Gastrocnemius medialis (tissue), 4 donors: ENCODE results near the gene ANKRD49.

Source experiments
- CTCF ChIP-seq, 5 experiments: fragments of 450-650 bp in 3 of 5; fragments of 200-600 bp in 2 of 5; sonication (generic) in 2 of 5; IDR thresholded peaks in 4 of 5; conservative IDR thresholded peaks in 1 of 5; 1 replicate in 4 of 5; 2 replicates in 1 of 5; pipeline ENCODE4 v1.5.1; 2016 to 2019; ENCODE audit warnings: antibody characterized with exemption in 5 of 5, mild to moderate bottlenecking in 3 of 5, moderate library complexity in 3 of 5
- POLR2A ChIP-seq, 2 donors: fragments of 450-650 bp; IDR thresholded peaks; one replicate each; pipeline ENCODE4 v1.6.1; 2017; ENCODE audit warnings: antibody characterized with exemption in 2 of 2, mild to moderate bottlenecking in 2 of 2, moderate library complexity in 2 of 2

- TF ChIP-seq CTCF (IDR thresholded peaks at IDR 0.05 in 4 of 5, conservative IDR thresholded peaks at IDR 0.05 in 1 of 5): no peak
- TF ChIP-seq POLR2A (IDR thresholded peaks at IDR 0.05): no peak
These were observed 7.7 kb downstream of the ANKRD49 start for GRCh38 chr11:94501522-94501921.
